Inflammatory macrophage (primary cell): ENCODE results near the gene RANBP10.
A peak's percentile ranks its signal among the peaks of the same experiment; 100 is the strongest.
"Not testable (repeated sequence)": the region's sequence is repeated elsewhere in the genome, so short reads cannot be mapped to it uniquely, and the experiment has no call there.

Source experiments
- DNase-seq, 2 donors: peaks; one replicate each; pipeline ENCODE4 v3.0.0-alpha.2; 2020 to 2022

The RANBP10 gene

DNA sequence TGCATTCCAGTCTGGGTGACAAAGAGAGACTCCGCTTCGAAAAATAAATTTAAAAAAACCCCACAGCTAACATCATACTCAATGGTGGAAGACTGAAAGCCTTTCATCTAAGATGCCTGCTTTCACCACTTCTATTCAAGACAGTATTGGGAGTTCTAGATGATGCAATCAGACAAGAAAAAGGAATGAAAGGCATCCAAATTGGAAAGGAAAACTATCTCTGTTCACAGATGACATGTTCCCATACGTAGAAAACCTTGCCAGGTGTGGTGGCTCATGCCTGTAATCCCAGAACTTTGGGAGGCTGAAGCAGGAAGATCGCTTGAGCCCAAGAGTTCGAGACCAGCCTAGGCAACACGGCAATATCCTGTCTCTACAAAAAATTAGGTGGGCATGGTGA is 31.1 kb downstream of the RANBP10 start:
- DNase-seq, result no peak

GRCh38 chr16:67774457-67774853 is 31.9 kb downstream of the RANBP10 start:
- no peak for DNase-seq

DNA sequence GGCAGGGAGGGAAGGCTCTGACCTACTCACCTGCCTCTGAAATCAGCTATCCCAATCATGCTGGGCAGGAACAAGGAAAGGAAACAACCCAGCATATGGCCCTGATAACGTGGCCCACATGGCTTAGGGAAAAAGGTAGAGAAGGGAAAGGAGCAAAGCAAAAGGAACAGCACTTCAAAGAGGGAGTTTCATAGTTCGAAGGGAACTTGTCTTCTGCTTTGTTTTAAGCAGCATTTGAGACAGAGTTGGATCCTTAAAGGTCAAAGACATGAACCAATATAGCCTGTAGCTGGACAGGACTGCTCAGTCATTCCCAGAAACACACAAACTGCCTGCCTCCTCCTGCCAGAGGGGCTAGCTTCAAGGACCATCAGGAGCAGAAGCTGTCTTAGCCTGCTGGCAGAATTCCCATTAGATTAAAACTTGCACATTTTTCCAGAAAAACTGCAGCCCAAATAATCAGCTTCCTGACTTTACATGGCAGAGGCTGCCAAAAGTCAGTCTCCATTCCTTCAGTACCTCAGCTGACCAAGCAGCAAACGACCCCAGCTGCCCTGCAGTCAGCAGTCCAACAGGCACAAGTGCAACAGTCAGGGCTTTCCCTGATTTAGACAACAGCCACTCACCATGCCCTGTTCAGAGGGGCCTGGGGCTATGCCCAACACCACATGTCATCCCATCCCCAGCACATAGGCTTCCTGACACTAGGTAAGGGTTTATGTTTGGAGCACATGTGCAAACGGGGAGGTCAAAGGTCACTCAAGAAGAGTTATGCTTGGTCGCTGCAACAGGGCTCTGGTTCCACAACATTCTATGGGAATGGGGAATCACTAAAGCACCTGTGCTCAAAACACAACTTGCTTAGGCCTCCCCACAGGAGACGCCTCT is 32.5 kb downstream of the RANBP10 start:
- no peak for DNase-seq

DNA sequence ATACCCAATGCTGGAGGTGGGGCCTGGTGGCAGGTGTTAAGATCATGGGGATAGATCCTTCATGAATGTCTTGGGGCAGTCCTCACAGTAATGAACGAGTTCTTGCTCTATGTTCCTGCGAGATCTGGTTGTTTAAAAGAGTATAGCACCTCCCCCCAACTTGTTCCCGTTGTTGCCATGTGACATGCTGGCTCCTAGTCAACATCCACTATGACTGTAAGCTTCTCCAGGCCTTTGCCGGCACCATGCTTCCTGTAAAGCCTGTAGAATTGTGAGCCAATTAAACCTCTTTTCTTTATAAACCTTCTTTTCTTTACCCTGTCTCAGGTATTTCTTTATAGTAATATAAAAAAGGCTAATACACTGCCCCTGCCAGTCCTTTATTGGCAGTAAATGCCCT is 33.3 kb downstream of the RANBP10 start:
- peak; percentile 17 to 28 for DNase-seq

- DNase-seq, result no peak
These were observed 35.9 kb downstream of the RANBP10 start for GRCh38 chr16:67770346-67770991.

DNA sequence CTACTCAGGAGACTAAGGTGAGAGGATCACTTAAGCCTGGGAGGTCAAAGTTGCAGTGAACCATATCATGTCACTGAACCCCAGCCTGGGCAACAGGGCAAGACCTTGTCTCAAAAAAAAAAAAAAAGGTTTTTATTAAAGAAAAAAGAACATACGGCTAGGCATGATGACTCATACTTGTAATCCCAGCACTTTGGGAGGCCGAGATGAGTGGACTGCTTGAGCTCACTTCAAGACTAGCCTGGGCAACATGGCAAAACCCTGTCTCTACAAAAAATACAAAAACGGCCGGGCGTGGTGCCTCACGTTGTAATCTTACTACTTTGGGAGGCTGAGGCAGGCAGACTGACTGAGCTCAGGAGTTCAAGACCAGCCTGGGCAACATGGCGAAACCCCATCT is 38.4 kb downstream of the RANBP10 start:
- DNase-seq, result no peak

GRCh38 chr16:67766291-67766690 is 40.1 kb downstream of the RANBP10 start:
- DNase-seq, result no peak

- DNase-seq, result no peak
These were observed 42.1 kb downstream of the RANBP10 start for GRCh38 chr16:67764158-67764667.

DNA sequence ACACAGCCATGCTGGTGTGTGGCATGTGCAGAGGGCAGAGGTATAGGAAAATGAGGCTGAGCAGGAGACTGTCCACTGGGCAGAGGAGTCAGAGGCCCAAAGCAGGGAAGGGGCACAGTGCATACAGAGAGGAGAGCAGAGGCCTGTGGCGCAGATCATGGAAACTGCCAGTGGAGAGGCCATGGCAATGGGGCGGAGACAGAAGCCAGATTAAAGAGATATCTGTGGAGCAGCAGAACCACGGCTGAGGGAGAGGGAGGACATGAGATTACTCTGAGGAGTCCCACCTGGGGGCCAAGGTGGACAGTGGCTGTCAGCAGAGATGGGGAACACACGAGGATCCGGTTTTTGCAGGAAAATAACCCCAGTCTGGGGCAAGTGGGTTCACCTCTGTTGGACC is 43.3 kb downstream of the RANBP10 start:
- DNase-seq, result no peak

DNA sequence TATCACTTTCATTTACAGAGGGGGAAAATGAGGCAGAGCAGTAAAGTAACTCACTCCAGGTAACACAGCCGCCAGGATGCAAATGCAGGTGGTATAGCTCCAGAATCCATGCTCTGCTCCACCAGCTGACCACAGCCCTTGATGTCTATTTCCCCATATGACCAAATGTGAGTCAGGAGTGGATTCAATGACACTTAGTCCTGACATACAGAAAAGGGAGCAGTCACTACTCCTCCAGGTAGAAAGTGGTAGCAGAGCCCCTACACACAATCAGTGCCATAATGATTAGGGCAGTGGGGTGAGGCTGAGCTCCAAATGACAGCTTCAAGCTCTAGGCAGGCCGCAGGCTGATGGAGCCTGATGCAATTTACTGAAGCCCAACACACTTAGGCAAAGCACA is 44.0 kb downstream of the RANBP10 start:
- no peak for DNase-seq

DNA sequence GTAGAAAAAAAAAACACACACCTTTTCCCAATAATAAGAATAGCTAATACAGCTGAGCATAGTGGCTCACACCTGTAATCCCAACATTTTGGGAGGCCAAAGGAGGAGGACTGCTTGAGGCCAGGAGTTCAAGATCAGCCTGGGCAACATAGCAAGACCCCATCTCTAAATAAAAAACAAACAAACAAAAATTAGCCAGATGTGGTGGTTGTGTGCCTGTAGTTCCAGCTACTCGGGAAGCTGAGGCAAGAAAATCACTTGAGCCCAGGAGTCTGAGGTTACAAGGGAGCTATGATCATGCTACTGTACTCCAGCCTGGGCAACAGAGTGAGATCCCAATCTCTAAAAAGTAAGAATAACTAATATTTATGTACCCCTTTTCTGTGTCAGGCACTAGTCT is 44.4 kb downstream of the RANBP10 start:
- no peak for DNase-seq

DNA sequence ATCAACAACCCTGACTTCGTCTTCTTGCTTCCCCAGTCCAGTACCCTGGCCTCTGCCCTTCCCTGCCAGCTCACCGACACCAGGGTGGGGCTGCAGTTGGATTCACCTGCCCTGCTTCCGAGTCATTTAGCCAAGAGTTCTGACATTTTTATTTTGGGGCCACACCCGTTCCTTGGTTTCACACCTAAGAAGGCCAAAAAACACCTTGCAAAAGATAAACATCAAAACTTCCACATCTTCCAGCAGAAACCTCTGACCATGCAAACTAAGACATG is 45.5 kb downstream of the RANBP10 start:
- DNase-seq, result no peak

DNA sequence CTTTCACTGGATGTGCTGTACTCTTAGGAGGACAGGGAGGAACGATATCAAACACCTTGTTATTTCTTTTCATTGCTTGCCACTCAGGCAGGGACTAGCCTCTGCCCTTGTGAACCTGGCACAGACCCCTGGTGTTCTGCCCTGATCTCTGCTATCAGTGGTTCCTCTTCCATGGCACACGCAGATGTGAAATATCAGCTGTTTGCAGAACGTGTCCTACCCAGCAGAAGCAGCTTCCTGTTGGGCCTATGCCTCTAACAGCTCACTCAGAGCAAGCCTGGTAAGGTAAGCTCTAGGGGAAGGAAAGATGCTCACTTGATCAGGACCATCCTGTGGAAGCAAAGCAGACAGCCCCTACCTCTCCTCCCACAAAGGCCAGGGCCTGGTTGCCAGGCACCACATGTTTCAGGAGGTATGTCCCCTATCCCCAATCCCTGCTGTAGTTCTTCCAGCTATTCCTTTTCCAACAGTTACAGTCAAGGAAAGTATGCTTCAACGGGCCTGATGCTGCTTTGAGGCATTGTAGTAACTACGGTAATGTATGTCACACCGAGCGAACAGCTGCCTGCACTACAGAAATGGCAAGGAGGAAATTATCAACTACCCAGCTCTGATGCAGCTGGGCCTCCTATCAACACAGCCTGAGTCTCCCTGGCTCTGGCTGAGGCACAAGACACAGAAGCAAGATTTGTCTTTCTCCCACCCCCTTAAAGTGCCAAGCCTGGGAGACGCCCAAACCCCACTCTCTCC is 46.0 kb downstream of the RANBP10 start:
- peak in 1 of 2 donors; percentile 13 for DNase-seq

- no peak for DNase-seq
These were observed 47.4 kb downstream of the RANBP10 start for GRCh38 chr16:67758966-67759365.

- no peak for DNase-seq
These were observed 48.4 kb downstream of the RANBP10 start for GRCh38 chr16:67758006-67758405.

- no peak for DNase-seq
These were observed 53.7 kb downstream of the RANBP10 start for GRCh38 chr16:67752641-67753040.

DNA sequence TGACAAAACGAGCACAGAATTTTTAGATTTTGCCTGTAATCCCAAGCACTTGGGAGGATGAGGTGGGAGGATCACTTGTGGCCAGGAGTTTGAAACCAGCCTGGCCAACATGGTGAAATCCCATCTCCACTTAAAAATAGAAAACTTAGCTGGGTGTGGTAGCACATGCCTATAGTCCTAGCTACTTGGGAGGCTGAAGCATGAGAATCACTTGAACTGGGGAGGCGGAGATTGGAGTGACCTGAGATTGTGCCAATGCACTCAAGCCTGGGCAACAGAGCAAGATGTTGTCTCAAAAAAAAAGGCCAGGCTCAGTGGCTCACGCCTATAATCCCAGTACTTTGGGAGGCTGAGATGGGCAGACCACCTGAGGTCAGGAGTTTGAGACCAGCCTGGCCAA is 55.0 kb downstream of the RANBP10 start:
- DNase-seq, result not testable (repeated sequence)

- DNase-seq, result no peak
These were observed 55.9 kb downstream of the RANBP10 start for GRCh38 chr16:67750466-67750865.

- DNase-seq, result no peak
These were observed 56.8 kb downstream of the RANBP10 start for GRCh38 chr16:67749436-67750078.

DNA sequence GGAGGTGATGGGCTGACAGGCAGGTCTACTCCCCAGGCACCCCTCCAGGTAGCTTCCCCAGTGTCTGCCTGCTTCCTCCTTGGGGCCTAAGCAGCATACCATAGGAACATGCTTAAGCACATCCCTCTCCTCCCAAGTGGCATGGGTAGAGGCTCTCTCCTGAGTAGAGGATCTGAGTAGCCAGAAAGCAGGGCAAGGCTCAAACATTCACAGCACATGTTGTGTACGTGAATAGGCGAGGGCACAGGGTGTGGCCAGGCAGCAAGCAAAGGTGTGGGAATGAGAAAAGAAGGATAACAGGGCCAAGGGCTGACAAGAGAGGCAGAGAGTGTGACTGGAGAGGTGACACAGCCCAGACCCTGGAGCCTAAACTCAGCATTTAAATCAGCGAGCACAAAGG is 57.5 kb downstream of the RANBP10 start:
- DNase-seq, result no peak

DNA sequence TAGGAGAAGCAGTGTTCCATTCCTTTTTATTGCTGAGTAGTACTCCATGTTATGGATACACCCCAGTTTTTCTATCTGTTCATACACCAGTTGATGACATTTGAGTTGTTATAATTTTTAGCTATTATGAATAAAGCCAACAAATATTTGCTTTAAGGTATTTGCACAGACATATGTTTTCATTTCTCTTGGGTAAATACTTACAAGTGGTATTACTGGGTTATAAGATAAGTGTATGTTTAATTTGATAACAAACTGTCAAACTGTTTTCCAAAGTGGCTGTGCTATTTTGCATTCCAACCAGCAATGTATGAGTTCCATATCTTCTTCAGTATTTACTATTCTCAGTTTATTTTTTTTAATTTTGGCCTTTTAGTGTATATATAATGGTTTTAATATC is 59.5 kb downstream of the RANBP10 start:
- no peak for DNase-seq

- no peak for DNase-seq
These were observed 65.2 kb downstream of the RANBP10 start for GRCh38 chr16:67741118-67741517.

- DNase-seq, result no peak
These were observed 66.0 kb downstream of the RANBP10 start for GRCh38 chr16:67740391-67740790.
